ENCODE measurements around the gene SCN3B.

SCN3B gene

DNA sequence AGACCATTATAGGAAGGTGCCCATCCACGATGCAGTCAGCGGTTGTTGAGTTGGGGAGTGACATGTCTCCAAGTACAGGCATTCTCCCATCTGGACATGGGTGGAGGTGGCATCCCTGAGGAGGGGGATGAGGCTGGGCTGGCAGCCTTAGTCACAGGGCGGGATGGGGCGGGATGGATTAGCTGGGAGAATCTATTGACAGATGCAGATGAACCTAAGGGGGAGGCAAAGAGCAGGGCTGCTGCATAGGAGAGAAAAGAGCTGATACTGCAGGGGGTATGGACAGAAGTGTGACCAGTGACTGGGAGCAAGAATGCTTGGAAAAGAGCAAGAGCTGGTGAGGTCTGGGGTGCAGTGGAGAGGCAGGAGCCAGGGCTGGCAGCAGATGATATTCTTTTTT is 42.7 kb downstream of the SCN3B start:
- DNase-seq: no peak
- in situ Hi-C loops (cut with HindIII; ENCODE audit: low pct_ligation_motif_present, low pct_unique_long_range_greater_than_20kb, low sequenced_read_pairs): no loop called here

DNA sequence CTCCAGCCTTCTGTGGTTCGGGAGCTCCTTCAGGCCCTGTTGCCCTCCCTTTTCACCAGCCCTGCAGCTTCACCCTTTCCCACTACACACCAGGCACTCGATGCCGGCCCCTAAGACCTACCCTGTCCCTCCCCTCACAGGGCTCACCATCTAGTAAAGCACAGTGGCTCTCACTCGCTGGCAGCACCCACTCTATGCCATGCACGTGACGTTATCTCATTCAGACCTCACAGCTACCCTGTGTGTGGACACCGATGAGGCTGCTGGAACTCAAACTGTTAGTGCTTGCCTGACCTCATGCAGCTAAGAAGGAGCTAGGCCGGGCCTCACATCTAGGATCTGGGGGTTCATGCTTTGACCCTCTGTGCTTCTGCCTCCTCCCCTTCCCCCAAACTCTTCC is 45.5 kb downstream of the SCN3B start:
- DNase-seq: no peak
- in situ Hi-C loops (cut with HindIII; ENCODE audit: low pct_ligation_motif_present, low pct_unique_long_range_greater_than_20kb, low sequenced_read_pairs): no loop called here

DNA sequence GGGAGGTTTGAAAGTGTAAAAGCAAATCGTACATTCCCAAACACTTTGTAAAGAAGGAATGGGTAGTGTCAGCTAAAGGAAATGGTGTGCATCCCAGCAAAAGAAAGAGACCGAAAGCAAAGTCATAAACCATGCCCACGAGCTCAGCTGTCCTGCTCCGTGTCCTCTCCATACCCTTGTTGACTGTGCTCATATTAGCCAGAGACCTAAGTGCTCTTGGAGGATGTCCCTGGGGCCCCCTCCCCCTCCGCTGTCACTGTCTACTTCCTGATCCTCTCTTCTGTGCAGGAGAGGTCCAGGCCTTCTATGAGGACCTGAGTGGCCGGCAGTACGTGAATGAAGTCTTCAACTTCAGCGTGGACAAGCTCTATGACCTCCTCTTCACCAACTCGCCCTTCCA is 46.1 kb downstream of the SCN3B start:
- in situ Hi-C loops (cut with HindIII; ENCODE audit: low pct_ligation_motif_present, low pct_unique_long_range_greater_than_20kb, low sequenced_read_pairs): no loop called here
- DNase-seq: no peak

DNA sequence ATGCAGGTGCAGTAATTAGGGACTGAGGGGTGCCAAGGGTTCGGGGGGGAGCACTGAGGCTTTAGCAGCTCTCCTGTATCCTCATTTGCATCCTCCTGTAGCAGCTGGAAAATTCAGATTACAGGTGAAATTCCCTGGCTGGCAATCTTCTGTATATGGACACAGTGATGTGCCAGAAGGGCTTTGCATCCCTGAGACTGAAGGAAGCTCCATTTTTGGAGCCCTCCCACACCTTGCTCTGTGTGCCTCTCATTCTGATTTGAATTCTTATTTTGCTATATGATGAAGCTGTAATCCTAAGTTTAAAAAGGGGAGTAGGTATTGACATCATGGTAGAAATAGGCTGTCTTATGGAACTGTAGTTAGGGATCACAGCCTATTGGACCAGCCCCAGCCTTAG is 46.6 kb downstream of the SCN3B start:
- no peak for DNase-seq

DNA sequence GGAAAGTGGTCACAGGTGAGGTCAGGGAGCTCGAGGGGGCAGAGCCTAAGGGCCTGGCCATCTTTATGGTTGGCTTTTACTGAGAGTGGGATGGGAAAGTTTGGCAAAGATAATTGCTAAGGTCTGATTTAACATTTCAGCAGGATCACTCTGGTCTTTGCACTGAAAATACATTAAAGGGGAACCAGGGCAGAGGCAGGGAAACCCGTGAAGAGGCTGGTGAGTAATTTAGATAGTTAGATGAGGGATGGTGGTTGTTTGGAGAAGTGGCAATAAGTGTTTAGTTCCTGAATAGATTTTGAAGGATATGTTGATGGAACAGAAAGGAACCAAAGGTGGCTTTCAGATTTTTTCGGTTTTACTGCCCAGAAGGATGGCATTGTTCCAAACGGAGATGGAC is 50.8 kb downstream of the SCN3B start:
- in situ Hi-C loops (cut with HindIII; ENCODE audit: low pct_ligation_motif_present, low pct_unique_long_range_greater_than_20kb, low sequenced_read_pairs): no loop called here
- no peak for DNase-seq

More for the DNA sequence above, 46.6 kb downstream of the SCN3B start:
- in situ Hi-C loops (cut with HindIII; ENCODE audit: low pct_ligation_motif_present, low pct_unique_long_range_greater_than_20kb, low sequenced_read_pairs): no loop called here

DNA sequence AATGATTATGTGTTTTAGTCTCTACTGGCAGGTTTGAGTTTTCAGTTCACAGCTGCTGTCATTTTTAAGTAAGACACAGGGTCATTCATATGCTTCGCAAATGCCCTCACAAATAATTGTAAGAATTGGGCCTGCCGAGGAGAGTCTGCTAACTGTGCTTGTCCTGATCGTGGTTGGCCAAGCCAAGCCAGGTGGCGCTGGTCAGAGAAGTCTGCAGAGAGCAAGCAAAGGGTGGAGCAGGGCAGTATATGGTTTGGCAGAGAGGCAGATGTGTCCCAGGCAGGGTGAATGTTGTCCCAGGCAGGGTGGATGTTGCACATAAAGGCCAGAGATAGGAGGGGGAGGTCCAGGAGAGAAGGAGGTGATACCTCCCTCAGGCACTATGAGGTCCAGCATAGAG is 52.7 kb downstream of the SCN3B start:
- DNase-seq: no peak
- in situ Hi-C loops (cut with HindIII; ENCODE audit: low pct_ligation_motif_present, low pct_unique_long_range_greater_than_20kb, low sequenced_read_pairs): no loop called here

DNA sequence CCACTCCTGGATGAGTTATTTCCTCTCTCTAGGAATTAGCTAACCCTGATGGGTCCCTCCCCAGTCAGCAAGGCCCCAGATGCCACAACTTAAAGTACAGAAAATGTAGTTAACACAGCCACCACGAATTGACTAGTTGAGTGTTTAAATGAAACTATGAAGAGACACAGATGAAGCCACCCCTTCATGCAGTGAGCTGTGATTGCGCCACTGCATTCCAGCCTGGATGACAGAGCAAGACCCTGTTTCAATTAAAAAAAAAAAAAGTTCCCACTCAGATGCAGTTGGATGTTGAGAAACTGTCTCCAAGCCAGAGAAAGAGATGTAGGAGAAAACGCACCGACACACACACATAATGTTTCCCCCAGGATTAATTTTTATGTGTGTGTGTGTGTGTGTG is 53.3 kb downstream of the SCN3B start:
- no peak for DNase-seq
- in situ Hi-C loops (cut with HindIII; ENCODE audit: low pct_ligation_motif_present, low pct_unique_long_range_greater_than_20kb, low sequenced_read_pairs): no loop called here

DNA sequence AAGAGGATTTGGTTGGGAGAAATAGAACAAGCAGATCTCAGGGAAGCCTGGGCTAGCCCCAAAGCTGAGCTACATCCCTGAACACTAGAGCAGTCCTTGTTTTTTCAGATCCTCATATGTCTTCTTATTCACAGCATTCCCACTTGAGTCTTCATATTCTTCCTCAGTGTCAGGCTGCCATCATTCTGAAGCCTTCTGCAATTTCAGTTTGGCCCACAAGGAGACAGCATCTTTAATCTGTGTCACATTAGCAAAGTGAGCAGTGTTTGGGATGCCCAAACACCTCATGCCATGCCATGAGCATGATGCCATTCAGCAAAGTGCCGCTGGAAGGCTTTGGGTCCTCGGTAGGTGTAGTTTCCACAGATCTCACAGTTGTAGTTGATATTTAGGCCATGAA is 56.6 kb downstream of the SCN3B start:
- no peak for DNase-seq
- in situ Hi-C loops (cut with HindIII; ENCODE audit: low pct_ligation_motif_present, low pct_unique_long_range_greater_than_20kb, low sequenced_read_pairs): no loop called here

DNA sequence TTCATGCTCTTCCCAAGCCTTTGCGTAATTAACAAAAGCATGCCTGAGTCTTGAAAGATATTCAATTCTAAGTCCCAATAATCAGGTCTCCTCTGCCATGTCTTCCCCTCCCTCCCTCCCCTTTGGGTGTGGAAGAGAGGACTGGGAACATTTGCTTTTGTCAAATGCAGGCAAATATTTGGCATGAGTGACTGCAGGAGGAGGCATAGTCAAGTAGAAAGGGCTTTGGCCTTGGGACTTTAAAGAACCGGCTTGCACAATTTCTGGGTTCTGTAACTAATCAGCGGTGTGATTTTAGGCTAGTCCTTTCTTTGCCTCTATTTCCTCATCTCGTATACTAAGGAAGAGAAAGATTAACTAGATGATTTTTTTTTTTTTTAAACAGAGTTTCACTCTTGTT is 59.5 kb downstream of the SCN3B start:
- in situ Hi-C loops (cut with HindIII; ENCODE audit: low pct_ligation_motif_present, low pct_unique_long_range_greater_than_20kb, low sequenced_read_pairs): no loop called here
- no peak for DNase-seq

DNA sequence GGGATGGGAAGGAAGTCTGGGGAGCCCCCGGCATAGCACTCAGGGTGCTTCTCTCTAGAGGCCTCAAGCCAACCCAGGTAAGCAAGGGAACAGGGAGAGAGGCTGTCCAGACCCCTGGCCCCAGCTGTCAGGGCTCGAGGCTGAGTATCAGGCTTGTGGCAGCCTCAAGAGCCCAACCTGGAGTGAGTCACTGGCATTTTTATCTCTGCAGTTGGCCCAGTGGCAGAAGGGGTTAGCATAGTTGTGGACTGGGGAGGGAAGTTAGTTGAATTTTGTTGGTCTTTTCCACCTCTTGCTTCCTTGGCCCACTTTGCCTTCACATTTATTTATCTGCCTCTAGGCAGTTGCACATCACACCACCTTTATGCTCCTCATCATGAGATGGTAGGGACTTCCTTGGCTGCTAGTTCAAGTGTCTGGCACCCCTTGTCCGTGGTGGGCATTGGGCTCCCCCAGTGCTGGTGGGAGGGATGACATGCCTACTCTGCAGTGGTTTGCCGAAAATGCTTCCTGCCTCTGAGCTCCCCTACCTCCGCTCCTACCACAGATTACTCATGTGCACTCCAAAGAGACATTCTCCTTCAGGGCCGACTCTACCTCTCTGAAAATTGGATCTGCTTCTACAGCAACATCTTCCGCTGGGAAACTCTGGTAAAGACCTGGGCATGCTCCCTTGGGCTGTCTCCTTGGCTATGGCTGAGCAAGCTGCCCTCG is 60.1 kb downstream of the SCN3B start:
- peak; percentile 24 for DNase-seq
- in situ Hi-C loops (cut with HindIII; ENCODE audit: low pct_ligation_motif_present, low pct_unique_long_range_greater_than_20kb, low sequenced_read_pairs): no loop called here

DNA sequence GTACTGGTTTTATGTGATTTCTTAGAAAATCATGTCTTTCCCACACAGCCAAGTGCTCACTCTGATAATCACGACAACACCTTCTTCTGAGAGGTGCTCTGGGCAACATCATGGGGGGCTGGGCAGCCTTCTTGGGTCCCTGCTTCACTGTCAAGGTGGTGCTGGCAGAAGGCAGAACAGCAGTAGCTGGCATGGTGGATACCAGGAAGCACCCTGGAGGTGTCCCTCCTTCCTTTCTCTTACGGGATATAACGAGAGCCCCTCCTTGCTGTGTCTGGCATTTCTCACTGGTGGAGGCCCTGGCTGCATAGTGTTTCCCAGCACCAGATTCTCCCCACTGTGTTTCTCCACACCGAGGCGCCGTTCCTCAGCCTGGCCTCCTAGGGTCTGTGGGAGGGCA is 60.9 kb downstream of the SCN3B start:
- in situ Hi-C loops (cut with HindIII; ENCODE audit: low pct_ligation_motif_present, low pct_unique_long_range_greater_than_20kb, low sequenced_read_pairs): no loop called here
- no peak for DNase-seq

DNA sequence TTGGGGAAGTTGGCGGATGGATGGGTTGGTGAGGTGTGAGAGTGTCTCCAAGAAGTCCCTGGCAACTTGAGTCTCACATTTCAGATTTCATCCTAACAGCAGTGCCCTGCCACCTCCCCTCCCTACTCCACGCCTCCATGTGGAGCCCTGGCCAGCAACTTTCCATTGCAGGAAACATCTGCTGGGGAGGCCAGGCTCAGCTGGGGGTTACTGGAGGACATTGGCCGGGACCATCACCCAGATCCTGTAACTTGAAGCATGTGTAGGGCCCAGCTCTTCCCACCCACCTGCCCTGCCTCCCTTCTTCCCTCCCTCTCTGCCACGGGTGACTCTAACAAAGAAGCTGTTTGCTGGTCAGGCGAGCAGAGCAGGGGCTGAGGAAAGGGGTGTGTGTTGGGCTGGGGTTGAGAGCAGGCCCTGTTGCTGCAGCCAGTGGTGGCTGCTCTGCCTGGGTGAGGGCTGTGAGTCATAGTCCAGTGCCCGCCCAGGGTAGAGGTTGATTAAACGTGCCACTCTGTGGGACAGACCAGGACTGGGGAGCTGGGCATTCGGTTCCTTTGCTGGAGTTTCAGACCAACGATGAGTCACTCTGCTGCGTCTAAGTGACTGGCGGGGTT is 64.0 kb downstream of the SCN3B start:
- DNase-seq: peak; percentile 85
- in situ Hi-C loops (cut with HindIII; ENCODE audit: low pct_ligation_motif_present, low pct_unique_long_range_greater_than_20kb, low sequenced_read_pairs): no loop called here

DNA sequence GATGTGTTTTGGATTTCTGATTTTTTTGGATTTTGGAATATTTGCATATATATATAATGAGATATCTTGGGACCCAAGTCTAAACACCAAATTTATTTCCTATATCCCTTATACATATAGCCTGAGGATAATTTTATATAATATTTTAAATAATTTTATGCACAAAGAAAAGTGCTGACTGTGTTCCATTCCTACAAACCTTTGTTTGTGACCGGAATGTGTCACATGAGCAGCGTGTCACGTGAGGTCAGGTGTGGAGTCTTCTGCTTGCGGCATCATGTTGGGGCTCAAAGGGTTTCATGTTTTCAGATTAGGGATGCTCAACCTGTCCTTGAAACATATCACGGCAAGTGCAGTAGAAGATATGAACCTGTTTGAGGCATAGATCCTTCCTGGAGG is 65.6 kb downstream of the SCN3B start:
- DNase-seq: no peak
- in situ Hi-C loops (cut with HindIII; ENCODE audit: low pct_ligation_motif_present, low pct_unique_long_range_greater_than_20kb, low sequenced_read_pairs): no loop called here

DNA sequence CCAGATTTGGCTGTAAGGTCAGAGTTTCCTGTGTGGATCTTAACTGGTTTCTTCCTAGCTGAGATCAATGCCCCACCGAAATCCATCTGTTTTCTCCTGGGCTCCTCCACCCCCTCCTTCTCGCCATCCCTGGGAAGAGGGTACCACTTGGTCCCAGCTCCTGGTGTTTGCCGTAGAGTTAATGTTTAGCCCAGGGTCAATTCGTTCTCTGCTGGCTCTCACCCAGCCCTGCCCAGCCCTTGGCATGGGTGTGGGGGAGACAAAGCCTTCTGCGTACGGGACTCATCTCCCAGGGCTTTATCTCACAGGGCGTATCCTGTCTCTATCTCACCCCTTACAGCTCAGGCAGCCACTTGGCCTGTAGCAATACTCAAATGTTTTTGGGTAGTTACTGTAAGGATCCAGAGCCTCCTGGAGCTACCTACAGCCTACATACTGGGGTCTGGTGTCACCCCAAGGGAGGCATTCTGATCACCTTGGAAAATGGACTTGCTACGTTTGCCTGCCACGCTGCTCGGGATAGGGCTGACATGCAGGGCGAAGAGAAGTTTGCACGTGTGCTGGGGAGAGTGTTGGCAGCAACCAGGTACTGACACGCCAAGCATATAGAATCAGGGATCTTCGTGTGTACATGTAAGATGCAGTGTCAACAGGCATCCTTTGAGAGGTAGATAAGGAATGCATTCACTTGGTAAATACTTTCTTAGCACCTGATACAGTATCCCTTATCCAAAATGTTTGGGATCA is 66.1 kb downstream of the SCN3B start:
- DNase-seq: no peak
- in situ Hi-C loops (cut with HindIII; ENCODE audit: low pct_ligation_motif_present, low pct_unique_long_range_greater_than_20kb, low sequenced_read_pairs): no loop called here

DNA sequence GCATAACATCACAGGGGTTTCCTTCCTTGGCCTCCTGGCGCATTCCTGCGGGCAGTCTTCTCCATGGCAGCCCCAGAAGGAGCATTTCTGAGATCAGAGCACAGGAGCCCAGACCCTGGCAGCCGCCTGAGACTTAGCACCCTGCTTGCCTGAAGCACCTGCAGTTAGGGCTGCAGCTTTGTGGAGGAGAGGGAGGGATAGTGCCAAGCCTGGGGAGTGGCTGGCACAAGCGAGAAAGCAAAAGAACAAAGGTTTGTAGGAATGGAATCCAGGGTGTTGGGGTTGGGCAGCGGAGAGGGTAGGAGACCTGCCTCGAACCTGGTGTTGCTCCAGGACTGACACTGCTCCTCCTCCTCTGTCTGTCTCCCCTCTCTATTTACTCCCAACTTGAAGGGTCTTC is 66.9 kb downstream of the SCN3B start:
- DNase-seq: no peak
- in situ Hi-C loops (cut with HindIII; ENCODE audit: low pct_ligation_motif_present, low pct_unique_long_range_greater_than_20kb, low sequenced_read_pairs): no loop called here

DNA sequence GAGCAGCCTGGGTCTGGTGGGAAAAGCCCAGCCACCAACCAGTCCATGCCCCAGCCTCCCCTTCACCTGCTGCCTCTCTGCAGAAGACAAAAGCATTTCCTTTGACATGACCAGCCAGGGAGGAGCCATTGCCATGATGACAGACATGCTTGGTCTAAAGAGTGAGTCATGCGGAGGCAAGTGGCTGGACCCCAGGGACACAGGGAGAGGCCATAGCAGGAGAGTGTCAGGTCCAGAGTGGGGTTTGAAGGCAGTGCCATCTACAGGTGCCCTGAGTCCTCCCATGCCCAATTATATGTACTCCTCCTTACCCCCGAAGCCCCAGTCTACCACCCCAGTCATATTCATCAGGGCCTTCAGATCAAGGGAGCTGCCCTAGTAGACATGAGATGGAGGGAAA is 67.4 kb downstream of the SCN3B start:
- no peak for DNase-seq
- in situ Hi-C loops (cut with HindIII; ENCODE audit: low pct_ligation_motif_present, low pct_unique_long_range_greater_than_20kb, low sequenced_read_pairs): no loop called here

DNA sequence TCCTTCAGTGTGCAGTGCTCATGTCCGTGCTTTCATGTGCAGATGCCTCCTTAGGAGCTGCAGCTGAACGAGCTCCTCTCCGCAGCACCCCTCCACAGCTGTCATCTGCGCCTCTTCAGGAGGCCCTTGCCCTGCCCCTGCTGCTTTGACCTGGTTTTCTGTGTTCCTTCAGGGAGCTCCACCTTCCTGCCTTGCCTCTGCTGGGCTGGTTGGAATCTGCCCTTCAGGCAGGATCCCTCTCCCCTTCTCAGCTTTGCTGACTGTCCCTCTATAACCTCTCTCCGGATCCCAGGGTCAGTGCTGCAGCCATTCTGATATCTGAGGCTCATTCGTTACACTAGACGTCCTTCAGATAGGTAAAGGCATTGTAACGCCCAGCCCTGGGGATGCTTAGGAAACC is 67.9 kb downstream of the SCN3B start:
- in situ Hi-C loops (cut with HindIII; ENCODE audit: low pct_ligation_motif_present, low pct_unique_long_range_greater_than_20kb, low sequenced_read_pairs): no loop called here
- no peak for DNase-seq

DNA sequence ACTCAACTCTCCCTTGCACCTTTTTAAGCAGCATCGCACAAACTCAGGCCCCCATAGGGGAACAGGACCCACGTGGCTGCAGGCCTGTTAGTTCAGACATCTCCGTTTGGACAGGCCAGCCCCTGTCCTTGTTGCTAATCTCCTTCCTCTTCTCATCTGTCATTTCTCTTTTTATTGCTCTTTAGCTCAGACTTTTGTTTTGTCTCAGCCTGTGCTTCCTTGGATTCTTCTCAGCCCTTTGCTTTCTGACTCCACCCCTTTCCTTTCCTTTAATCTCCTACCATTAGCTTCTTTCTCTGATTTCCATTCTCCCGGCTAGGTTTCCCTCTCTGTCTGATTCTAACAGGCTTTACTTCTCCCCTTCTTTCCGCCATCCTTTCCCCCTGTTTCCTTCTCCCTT is 68.7 kb downstream of the SCN3B start:
- in situ Hi-C loops (cut with HindIII; ENCODE audit: low pct_ligation_motif_present, low pct_unique_long_range_greater_than_20kb, low sequenced_read_pairs): no loop called here
- DNase-seq: no peak

DNA sequence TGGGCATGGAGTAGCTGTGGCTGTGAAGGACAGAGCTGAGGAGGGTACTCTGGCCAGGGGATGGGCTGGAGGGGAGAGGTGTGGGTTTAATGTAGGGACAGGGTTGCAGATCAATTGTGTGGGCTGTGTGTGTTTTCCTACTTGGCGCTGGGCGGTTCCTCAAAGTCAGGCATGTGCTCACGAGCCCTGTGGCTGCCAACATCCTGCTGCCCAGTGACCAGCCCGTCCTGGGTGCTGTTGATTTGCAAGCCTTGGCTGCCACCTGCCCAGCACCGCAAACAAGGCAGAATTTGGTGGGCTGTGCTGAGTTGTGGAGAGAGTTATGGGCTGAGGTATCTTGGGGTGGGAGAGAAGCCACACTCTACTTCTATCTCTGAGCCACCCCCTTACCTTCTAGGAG is 69.2 kb downstream of the SCN3B start:
- in situ Hi-C loops (cut with HindIII; ENCODE audit: low pct_ligation_motif_present, low pct_unique_long_range_greater_than_20kb, low sequenced_read_pairs): no loop called here
- DNase-seq: no peak

DNA sequence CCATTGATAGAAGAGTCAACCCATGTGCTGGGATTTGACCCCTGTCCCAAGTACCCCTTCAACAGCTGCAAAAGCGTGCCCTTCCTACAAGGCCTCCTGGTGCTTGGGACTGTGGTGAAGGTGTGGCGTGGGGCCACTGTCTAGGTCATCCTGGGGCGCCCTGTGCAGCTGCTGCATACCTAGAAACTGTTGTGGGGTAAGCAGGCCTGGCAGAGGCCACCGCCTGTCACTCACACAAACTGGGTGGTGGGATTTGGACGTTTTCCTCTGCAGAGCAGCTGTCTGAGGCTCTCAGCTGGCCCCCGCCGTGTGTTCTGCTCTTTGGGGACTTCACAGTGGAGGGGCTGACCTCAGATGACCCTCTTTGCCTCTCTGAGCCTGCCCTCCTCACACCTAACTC is 69.7 kb downstream of the SCN3B start:
- no peak for DNase-seq
- in situ Hi-C loops (cut with HindIII; ENCODE audit: low pct_ligation_motif_present, low pct_unique_long_range_greater_than_20kb, low sequenced_read_pairs): no loop called here
